Esophagus muscularis mucosa (tissue), 3 donors: ENCODE measurements around the gene HSPA14.

Experiments used
- CTCF ChIP-seq, 3 experiments: fragments of 200-600 bp in 2 of 3; fragments of 450-650 bp in 1 of 3; sonication (generic) in 2 of 3; IDR thresholded peaks; one replicate each; pipeline ENCODE4 v1.5.1; 2017 to 2019; ENCODE audit warnings: antibody characterized with exemption in 3 of 3, mild to moderate bottlenecking in 2 of 3, moderate library complexity in 1 of 3
- POLR2A ChIP-seq: fragments of 450-650 bp; IDR thresholded peaks from one replicate; pipeline ENCODE4 v1.6.1; 2017; ENCODE audit warnings: antibody characterized with exemption, moderate library complexity, mild to moderate bottlenecking, low read depth
- POLR2AphosphoS5 ChIP-seq, 2 donors: sonication (generic); formaldehyde crosslinking; IDR thresholded peaks; one replicate each; pipeline ENCODE4 v1.6.1; 2017; ENCODE audit warnings: antibody characterized with exemption in 2 of 2

DNA sequence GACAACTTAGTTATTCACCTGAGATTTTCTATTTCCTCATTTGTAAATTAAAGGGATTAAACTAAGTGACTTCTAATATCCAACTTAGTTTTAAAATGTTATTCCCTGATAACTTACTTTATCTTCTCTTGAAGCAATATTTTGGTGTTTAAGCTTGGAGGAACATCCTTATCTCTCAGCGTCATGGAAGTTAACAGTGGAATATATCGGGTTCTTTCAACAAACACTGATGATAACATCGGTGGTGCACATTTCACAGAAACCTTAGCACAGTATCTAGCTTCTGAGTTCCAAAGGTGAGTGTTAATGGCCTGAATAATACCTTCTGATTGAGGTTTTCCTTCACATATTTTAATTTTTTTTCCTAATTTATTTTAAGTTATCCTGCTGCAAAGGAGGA, 14.1 kb downstream of the HSPA14 start:
- TF ChIP-seq POLR2AphosphoS5 (IDR thresholded peaks at IDR 0.05), result no peak
- TF ChIP-seq POLR2A, result no peak
- TF ChIP-seq CTCF (IDR thresholded peaks at IDR 0.05), result no peak
